Upper lobe of left lung (tissue), 6 donors: ENCODE results near the gene RAB3GAP1. TPM values are rescaled to one million over a fixed set of nuclear protein-coding genes. Genes with fewer than 3 reads are reported as not detected.

Source experiments
- ATAC-seq, 2 donors: fragments of 200-7000 bp; cut with Tn5 transposase; one replicate each; pipeline ENCODE4 v1.9.1; 2022; ENCODE audit warnings: mild to moderate bottlenecking in 2 of 2, moderate library complexity in 2 of 2; ENCODE audit not compliant: low FRiP score in 2 of 2
- DNase-seq, 2 donors: peaks; one replicate each; pipeline ENCODE4 v3.0.0-alpha.2; 2019 to 2020
- H3K27ac ChIP-seq, 4 donors: fragments of 200-600 bp; sonication (generic); one replicate each; pipeline ENCODE4 v1.5.1; 2016 to 2019
- H3K27me3 ChIP-seq, 4 donors: fragments of 200-600 bp; sonication (generic); one replicate each; pipeline ENCODE4 v1.5.1; 2017 to 2019
- H3K36me3 ChIP-seq, 4 donors: fragments of 200-600 bp; sonication (generic); one replicate each; pipeline ENCODE4 v1.5.1; 2016 to 2019
- H3K4me1 ChIP-seq, 4 donors: fragments of 200-600 bp; sonication (generic); one replicate each; pipeline ENCODE4 v1.5.1; 2018 to 2019
- H3K4me3 ChIP-seq, 4 donors: fragments of 200-600 bp; sonication (generic); one replicate each; pipeline ENCODE4 v1.5.1; 2017 to 2019; ENCODE audit warnings: mild to moderate bottlenecking in 2 of 4, moderate library complexity in 1 of 4
- H3K9me3 ChIP-seq, 4 donors: fragments of 200-600 bp; sonication (generic); one replicate each; pipeline ENCODE4 v1.5.1; 2018 to 2019
- EP300 ChIP-seq, 4 donors: sonication (generic); formaldehyde crosslinking; IDR thresholded peaks; one replicate each; pipeline ENCODE4 v1.5.1; 2017; ENCODE audit warnings: antibody characterized with exemption in 4 of 4, control low read depth in 2 of 4
- POLR2A ChIP-seq, 4 donors: fragments of 450-650 bp; IDR thresholded peaks; one replicate each; pipeline ENCODE4 v1.5.1; 2016 to 2017; ENCODE audit warnings: antibody characterized with exemption in 4 of 4, mild to moderate bottlenecking in 2 of 4
- POLR2AphosphoS5 ChIP-seq, 2 donors: sonication (generic); formaldehyde crosslinking; IDR thresholded peaks; one replicate each; pipeline ENCODE4 v1.5.1; 2017; ENCODE audit warnings: antibody characterized with exemption in 2 of 2
- WGBS, 2 donors: methylation state at CpG; one replicate each; pipeline ENCODE4 v1.1.5; 2017 to 2018; 5-methylcytosine and 5-hydroxymethylcytosine counted together
- total RNA-seq, 6 donors: library from RNA; depleted of rRNA in 4 of 6; stranded (reverse); fragments of >200 nt in 4 of 6; gene quantifications; one replicate each; pipeline versions ENCODE4 v1.1.0 to v1.2.1, GENCODE V29; 2016 to 2021
- TF ChIP-seq, protein P1 (sequence below), 6 experiments: fragments of 450-650 bp in 4 of 6; fragments of 200-600 bp in 2 of 6; sonication (generic) in 2 of 6; IDR thresholded peaks; one replicate each; pipeline ENCODE4 v1.5.1; 2016 to 2019; ENCODE audit warnings: antibody characterized with exemption in 6 of 6
- donor health status: DM: no; HTN: no; CAD: no; lungs with moderate emphysema.
- donor health status: DM: no; HTN: yes; CAD: no; lungs with severe emphysema.

The RAB3GAP1 gene
- total RNA-seq, 6 donors from 2014 or later: 30.9 to 51.0 (median 36.0) TPM

GRCh38 chr2:135037831-135038230 lies 14.3 kb upstream of the RAB3GAP1 start:
- no peak for TF ChIP-seq POLR2A (IDR thresholded peaks at IDR 0.05)
- TF ChIP-seq POLR2AphosphoS5 (IDR thresholded peaks at IDR 0.05): no peak
- TF ChIP-seq, protein P1, sequence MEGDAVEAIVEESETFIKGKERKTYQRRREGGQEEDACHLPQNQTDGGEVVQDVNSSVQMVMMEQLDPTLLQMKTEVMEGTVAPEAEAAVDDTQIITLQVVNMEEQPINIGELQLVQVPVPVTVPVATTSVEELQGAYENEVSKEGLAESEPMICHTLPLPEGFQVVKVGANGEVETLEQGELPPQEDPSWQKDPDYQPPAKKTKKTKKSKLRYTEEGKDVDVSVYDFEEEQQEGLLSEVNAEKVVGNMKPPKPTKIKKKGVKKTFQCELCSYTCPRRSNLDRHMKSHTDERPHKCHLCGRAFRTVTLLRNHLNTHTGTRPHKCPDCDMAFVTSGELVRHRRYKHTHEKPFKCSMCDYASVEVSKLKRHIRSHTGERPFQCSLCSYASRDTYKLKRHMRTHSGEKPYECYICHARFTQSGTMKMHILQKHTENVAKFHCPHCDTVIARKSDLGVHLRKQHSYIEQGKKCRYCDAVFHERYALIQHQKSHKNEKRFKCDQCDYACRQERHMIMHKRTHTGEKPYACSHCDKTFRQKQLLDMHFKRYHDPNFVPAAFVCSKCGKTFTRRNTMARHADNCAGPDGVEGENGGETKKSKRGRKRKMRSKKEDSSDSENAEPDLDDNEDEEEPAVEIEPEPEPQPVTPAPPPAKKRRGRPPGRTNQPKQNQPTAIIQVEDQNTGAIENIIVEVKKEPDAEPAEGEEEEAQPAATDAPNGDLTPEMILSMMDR (IDR thresholded peaks at IDR 0.05): no peak
- TF ChIP-seq EP300 (IDR thresholded peaks at IDR 0.05): no peak
- H3K9me3 ChIP-seq: no peaks in the 10 kb centered on the region
- H3K4me3 ChIP-seq: no peak overlapping the region
- no peak for DNase-seq
- no peak for ATAC-seq
- H3K27me3 ChIP-seq: no peaks in the 10 kb centered on the region
- no peaks in the 10 kb centered on the region for H3K36me3 ChIP-seq
- H3K27ac ChIP-seq: no peak overlapping the region
- no peaks in the 10 kb centered on the region for H3K4me1 ChIP-seq
- 76 to 81% methylated on average over 3 of the region's 3 CpGs for WGBS, 2 donors

GRCh38 chr2:135043345-135043744 lies 8.7 kb upstream of the RAB3GAP1 start:
- Histone ChIP-seq H3K27me3 (no peaks in the 10 kb centered on the region), H3K9me3 (no peaks in the 10 kb centered on the region), H3K4me1 (no peaks in the 10 kb centered on the region), H3K27ac (no peak overlapping the region), H3K36me3 (no peaks in the 10 kb centered on the region), H3K4me3 (no peak overlapping the region)
- WGBS, 2 donors: 60 to 65% methylated on average over 2 of the region's 2 CpGs
- TF ChIP-seq POLR2A (IDR thresholded peaks at IDR 0.05): no peak
- TF ChIP-seq, protein P1 (IDR thresholded peaks at IDR 0.05): peak in 3 of 6 experiments; percentile 15 to 21 (median 16)
- ATAC-seq (no peak), DNase-seq (no peak)

GRCh38 chr2:135047300-135047699 lies 4.8 kb upstream of the RAB3GAP1 start, which contains the start of gene MAP3K19:
Gene MAP3K19, minus strand, starts transcription at chr2:135047447. Its CDS starts 22,800 bp downstream, at chr2:135024647.
- H3K4me3 ChIP-seq: no peak within 1 kb of the TSS
- H3K9me3 ChIP-seq: no peaks in the 10 kb centered on the region
- ATAC-seq: no peak
- no peaks in the 10 kb centered on the region for H3K27me3 ChIP-seq
- H3K36me3 ChIP-seq: no peaks in the 10 kb centered on the region
- no peak within 1 kb of the TSS for H3K27ac ChIP-seq
- H3K4me1 ChIP-seq: no peaks in the 10 kb centered on the region
- TF ChIP-seq, protein P1 (IDR thresholded peaks at IDR 0.05): no peak
- no peak for TF ChIP-seq POLR2AphosphoS5 (IDR thresholded peaks at IDR 0.05)
- TF ChIP-seq POLR2A (IDR thresholded peaks at IDR 0.05): no peak
- no peak for TF ChIP-seq EP300 (IDR thresholded peaks at IDR 0.05)
- DNase-seq: no peak

DNA sequence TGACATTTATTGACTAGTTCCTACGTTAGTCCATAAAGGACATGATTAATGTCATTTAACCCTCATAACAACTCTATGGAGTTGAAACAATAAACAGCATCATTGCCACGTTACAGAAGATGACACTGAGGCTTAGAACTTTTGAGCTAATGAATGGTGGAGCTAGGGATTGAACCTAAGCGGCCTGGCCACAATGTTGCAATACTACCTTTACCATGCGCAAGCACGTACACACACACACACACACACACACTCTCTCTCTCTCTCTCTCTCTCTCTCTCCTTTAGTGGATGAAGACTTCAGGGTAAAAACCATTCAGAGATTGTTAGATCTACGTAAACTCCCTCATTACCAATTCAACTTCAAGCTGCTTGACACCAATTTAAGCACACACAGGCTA lies 4.0 kb upstream of the RAB3GAP1 start:
- TF ChIP-seq, protein P1 (IDR thresholded peaks at IDR 0.05): no peak
- TF ChIP-seq POLR2A (IDR thresholded peaks at IDR 0.05): no peak
- TF ChIP-seq POLR2AphosphoS5 (IDR thresholded peaks at IDR 0.05): no peak
- no peak for TF ChIP-seq EP300 (IDR thresholded peaks at IDR 0.05)
- WGBS, 2 donors: 74 to 75% methylated on average over 6 of the region's 6 CpGs
- ATAC-seq (no peak), DNase-seq (no peak)
- Histone ChIP-seq H3K9me3 (no peaks in the 10 kb centered on the region), H3K4me3 (no peak overlapping the region), H3K36me3 (no peaks in the 10 kb centered on the region), H3K27ac (no peak overlapping the region), H3K4me1 (peaks cover 0 to 4% (median 2%) of the 10 kb centered on the region in 4 donors), H3K27me3 (no peaks in the 10 kb centered on the region)

- Histone ChIP-seq H3K27me3 (no peaks in the 10 kb centered on the region), H3K27ac (no peak overlapping the region)
- WGBS, 2 donors: 69 to 77% methylated on average over 3 of the region's 3 CpGs
Observed at GRCh38 chr2:135050132-135050531, 2.0 kb upstream of the RAB3GAP1 start.

More at GRCh38 chr2:135050132-135050531, 2.0 kb upstream of the RAB3GAP1 start:
- ATAC-seq (no peak), DNase-seq (no peak)
- Histone ChIP-seq H3K9me3 (no peaks in the 10 kb centered on the region), H3K4me3 (no peak overlapping the region), H3K4me1 (peaks cover 13 to 24% (median 19%) of the 10 kb centered on the region in 4 donors), H3K36me3 (no peaks in the 10 kb centered on the region)
- TF ChIP-seq, protein P1 (IDR thresholded peaks at IDR 0.05): no peak
- TF ChIP-seq POLR2AphosphoS5 (IDR thresholded peaks at IDR 0.05): no peak
- TF ChIP-seq POLR2A (IDR thresholded peaks at IDR 0.05): no peak
- TF ChIP-seq EP300 (IDR thresholded peaks at IDR 0.05): no peak
